ENCODE results near the gene IVNS1ABP.
"Not testable (repeated sequence)": the region's sequence is repeated elsewhere in the genome, so short reads cannot be mapped to it uniquely, and the experiment has no call there.

IVNS1ABP gene

DNA sequence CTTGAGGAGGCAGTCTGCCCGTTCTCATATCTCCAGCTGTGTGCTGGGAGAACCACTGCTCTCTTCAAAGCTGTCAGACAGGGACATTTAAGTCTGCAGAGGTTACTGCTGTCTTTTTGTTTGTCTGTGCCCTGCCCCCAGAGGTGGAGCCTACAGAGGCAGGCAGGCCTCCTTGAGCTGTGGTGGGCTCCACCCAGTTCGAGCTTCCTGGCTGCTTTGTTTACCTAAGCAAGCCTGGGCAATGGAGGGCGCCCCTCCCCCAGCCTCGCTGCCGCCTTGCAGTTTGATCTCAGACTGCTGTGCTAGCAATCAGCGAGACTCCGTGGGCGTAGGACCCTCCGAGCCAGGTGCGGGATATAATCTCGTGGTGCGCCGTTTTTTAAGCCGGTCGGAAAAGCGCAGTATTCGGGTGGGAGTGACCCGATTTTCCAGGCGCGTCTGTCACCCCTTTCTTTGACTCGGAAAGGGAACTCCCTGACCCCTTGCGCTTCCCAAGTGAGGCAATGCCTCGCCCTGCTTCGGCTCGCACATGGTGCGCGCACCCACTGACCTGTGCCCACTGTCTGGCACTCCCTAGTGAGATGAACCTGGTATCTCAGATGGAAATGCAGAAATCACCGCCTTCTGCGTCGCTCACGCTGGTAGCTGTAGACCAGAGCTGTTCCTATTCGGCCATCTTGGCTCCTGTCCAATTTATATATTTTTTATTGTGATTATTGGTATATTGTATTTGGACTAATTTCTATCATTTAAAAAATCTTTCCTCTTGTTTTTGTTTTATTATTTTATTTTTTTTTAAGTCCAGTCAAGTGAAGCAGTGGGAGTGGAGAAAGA lies 59.7 kb downstream of the IVNS1ABP start:
- DNase-seq (ENCODE audit: low read depth in 2 of 2), result not testable (repeated sequence)

DNA sequence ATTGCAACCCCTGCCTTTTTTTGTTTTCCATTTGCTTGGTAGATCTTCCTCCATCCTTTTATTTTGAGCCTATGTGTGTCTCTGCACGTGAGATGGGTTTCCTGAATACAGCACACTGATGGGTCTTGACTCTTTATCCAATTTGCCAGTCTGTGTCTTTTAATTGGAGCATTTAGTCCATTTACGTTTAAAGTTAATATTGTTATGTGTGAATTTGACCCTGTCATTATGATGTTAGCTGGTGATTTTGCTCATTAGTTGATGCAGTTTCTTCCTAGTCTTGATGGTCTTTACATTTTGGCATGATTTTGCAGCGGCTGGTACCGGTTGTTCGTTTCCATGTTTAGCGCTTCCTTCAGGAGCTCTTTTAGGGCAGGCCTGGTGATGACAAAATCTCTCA lies 61.4 kb downstream of the IVNS1ABP start:
- DNase-seq (ENCODE audit: low read depth in 2 of 2), result not testable (repeated sequence)

DNA sequence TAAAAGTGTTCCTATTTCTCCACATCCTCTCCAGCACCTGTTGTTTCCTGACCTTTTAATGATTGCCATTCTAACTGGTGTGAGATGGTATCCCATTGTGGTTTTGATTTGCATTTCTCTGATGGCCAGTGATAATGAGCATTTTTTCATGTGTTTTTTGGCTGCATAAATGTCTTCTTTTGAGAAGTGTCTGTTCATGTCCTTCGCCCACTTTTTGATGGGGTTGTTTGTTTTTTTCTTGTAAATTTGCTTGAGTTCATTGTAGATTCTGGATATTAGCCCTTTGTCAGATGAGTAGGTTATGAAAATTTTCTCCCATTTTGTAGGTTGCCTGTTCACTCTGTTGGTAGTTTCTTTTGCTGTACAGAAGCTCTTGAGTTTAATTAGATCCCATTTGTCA lies 64.6 kb downstream of the IVNS1ABP start:
- not testable (repeated sequence) for DNase-seq (ENCODE audit: low read depth in 2 of 2)

DNA sequence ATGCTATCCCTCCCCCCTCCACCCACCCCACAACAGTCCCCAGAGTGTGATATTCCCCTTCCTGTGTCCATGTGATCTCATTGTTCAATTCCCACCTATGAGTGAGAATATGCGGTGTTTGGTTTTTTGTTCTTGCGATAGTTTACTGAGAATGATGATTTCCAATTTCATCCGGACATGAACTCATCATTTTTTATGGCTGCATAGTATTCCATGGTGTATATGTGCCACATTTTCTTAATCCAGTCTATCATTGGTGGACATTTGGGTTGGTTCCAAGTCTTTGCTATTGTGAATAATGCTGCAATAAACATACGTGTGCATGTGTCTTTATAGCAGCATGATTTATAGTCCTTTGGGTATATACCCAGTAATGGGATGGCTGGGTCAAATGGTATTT lies 65.1 kb downstream of the IVNS1ABP start:
- DNase-seq (ENCODE audit: low read depth in 2 of 2), result not testable (repeated sequence)

DNA sequence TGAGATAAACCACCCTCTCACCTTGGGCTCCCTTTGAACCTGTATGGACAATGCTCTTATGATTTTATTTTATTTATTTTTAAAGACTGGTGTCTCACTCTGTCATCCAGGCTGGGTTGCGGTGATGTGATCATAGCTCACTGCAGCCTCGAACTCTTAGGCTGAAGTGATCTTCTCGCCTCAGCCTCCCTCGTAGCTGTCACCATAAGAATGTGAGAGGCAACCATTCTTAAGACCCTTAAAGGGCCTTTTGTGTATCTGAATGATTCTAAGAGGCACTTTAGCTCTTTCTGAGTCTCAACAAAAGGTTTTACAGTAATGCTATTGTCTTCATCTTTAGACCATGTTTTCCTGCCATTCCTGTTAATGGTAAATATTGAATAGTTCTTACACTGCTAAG lies 67.0 kb downstream of the IVNS1ABP start:
- DNase-seq (ENCODE audit: low read depth in 2 of 2), result no peak

DNA sequence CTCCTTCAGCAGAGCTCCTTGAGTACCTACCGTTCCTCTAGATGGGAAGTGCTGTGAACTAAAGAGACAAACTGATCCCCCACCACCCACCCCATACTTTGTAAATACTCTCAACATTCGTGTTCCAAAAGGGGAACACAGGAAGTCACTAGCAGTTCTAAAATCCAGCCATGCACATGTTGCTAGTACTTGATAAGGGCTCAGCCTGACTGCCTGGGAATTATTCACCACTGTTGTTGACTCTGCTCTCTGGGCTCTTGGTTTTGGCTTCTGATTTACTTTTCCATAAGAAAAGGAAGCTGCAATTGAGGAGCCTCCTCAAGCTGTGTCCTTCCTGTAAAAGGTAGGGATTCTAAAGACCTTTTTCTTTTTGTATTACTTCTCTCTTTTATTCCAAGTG lies 67.5 kb downstream of the IVNS1ABP start:
- DNase-seq (ENCODE audit: low read depth in 2 of 2), result no peak

Measured in stimulated activated CD4-positive, alpha-beta T cell treated with anti-CD3 and anti-CD28 coated beads, Interleukin-1b, Interleukin-23, amount 100 ng/mL, for 4 hours (primary cell).